Activated naive CD4-positive, alpha-beta T cell treated with anti-CD3 and anti-CD28 coated beads, Interleukin-2, amount 10 ng/mL, durations not matched to agents 7 days and 5 days (primary cell): ENCODE data around the gene PDZRN3.

ENCODE experiments used
- CTCF ChIA-PET: fragments of 350-600 bp; sonication (Branson Sonifier 250); formaldehyde crosslinking; loops from one replicate; lab custom pipeline; 2021; ENCODE audit warnings: antibody characterized with exemption; lab: Charles Lee
- DNase-seq: peaks from one replicate; pipeline ENCODE4 v3.0.0-alpha.2; 2020
- H3K27ac Mint-ChIP-seq: one replicate; pipeline ENCODE4 v1.8.0; 2021; ENCODE audit warnings: mild to moderate bottlenecking, moderate library complexity, mixed read lengths
- H3K27me3 Mint-ChIP-seq: one replicate; pipeline ENCODE4 v1.8.0; 2021; ENCODE audit warnings: mild to moderate bottlenecking, mixed read lengths
- H3K36me3 Mint-ChIP-seq: one replicate; pipeline ENCODE4 v1.8.0; 2021; ENCODE audit warnings: mixed read lengths
- H3K4me1 Mint-ChIP-seq: one replicate; pipeline ENCODE4 v1.8.0; 2021; ENCODE audit warnings: mixed read lengths
- H3K4me3 Mint-ChIP-seq: one replicate; pipeline ENCODE4 v1.8.0; 2021; ENCODE audit warnings: mild to moderate bottlenecking, moderate library complexity, mixed read lengths
- H3K9me3 Mint-ChIP-seq: one replicate; pipeline ENCODE4 v1.8.0; 2021; ENCODE audit warnings: mixed read lengths

Gene PDZRN3

DNA sequence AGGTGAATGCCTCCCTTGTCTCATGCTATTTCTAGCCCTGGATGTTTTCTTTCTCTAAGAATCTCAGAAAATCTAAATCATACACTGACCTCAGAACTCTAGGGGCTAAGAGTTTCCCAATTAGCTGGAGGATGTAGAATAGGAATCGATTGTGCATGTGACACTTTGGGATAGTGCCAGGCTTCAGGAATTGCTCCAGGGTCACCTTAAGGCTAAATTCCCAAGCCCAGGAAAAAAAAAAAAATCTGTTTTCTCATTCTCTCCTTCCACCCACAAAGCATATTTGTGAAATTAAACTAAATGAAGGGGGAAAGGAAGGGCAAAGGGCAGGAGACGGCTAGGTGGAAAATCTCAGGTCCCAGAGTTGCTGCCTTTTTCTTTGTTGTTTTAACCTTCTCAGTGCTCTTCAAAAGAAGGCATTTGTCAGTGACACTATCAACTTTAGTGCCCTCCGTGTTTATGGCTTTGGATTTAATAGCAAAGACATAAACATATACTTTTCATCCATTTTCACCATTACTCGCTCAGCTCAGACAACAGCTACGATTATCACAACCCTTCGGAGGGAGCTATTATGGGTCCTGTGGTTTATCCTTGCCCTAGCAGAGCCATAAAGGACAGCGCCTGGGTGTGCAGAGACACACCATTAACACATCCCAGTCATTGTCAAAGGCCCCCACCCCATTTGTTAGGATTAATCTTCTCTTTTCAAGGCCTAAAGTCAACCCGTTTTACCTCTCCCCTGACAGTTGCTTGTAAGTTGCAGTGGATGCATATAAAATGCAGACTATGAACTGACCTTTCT lies 271.7 kb downstream of the PDZRN3 start:
- no peaks in the 10 kb centered on the region for H3K4me1 Mint-ChIP-seq
- no peak overlapping the region for H3K27ac Mint-ChIP-seq
- no peaks in the 10 kb centered on the region for H3K36me3 Mint-ChIP-seq
- H3K27me3 Mint-ChIP-seq = no peaks in the 10 kb centered on the region
- peaks cover 3% of the 10 kb centered on the region for H3K9me3 Mint-ChIP-seq
- CTCF ChIA-PET = no interaction called here
- no peak overlapping the region for H3K4me3 Mint-ChIP-seq
- no peak for DNase-seq

DNA sequence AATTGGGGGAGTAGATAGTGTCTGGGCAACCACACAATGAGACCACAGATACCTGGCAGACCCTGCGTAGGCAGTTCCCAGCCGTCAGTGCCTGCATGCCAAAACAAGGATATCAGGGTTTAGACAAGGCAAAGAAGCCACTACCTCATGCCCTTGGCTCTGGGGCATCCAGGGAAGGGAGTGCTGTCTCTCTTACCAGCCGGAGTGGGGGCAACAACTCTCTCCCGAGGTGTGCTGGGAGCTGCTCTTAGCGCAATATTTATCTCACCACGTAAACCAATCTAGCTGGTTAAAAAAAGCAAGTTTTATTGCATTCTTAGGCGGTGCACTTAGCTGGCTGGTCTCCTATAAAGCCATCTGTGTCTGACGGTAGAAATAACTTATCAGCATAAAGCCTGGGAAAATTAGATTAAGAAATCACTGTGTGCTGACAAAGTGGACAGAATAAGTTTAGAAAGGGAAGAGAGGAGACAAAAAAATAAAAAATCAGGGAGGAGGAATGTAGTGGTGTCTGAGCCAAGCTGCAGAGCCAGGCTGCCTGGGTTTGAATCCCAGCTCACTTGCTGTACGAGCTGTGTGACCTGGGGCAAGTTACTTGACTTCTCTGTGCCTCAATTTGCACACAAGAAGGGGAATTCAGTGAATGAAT lies 273.2 kb downstream of the PDZRN3 start:
- Mint-ChIP-seq H3K4me1 (no peaks in the 10 kb centered on the region), H3K27me3 (no peaks in the 10 kb centered on the region), H3K36me3 (no peaks in the 10 kb centered on the region), H3K4me3 (no peak overlapping the region), H3K27ac (no peak overlapping the region), H3K9me3 (no peaks in the 10 kb centered on the region)
- CTCF ChIA-PET = no interaction called here
- no peak for DNase-seq

DNA sequence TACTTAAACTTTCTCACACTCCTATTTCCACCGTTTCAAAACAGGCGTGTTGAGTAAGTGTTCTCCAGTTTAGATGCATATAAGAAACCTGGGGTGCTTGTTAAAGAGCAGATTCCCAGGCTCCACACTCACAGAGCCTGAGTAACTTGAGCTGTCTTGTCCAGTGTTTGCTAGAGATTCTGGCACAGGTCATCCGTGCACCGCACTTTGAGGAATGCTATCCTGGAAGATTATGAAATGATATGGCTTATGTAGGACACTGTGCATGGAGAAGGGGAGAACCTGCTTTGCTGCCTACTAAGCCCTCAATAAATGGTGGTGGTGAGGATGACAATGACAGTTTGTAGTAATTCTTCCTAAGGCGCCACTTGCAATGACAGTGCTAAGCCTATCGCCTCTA lies 273.7 kb downstream of the PDZRN3 start:
- Mint-ChIP-seq H3K27ac (no peak overlapping the region), H3K9me3 (no peaks in the 10 kb centered on the region), H3K27me3 (no peaks in the 10 kb centered on the region), H3K4me3 (no peak overlapping the region), H3K4me1 (no peaks in the 10 kb centered on the region), H3K36me3 (no peaks in the 10 kb centered on the region)
- DNase-seq = no peak
- CTCF ChIA-PET = interaction anchor here (0.6 kb wide), 1 partner anchor 171 kb away, joined by 4 read pairs; no protein-coding TSS in a partner anchor

DNA sequence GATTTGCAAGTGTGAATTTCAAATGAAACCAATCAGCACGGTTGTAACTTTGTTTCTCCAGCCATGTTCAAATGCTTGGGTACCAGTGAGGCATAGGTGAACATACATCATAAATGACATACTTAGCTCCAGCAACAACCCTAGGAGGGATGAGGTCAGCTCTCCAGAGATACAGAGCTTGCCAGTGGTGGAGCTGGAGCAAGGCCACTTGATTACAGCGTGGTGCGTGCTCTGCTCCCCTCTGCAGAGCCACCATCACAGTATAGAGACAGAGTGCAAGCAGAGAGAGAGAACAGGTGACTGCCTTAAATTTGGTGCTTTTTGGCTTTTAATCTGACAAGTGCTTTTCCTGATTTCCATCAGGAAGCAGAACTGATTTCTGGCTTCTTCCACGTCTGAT lies 275.1 kb downstream of the PDZRN3 start:
- Mint-ChIP-seq H3K4me3 (no peak overlapping the region), H3K9me3 (no peaks in the 10 kb centered on the region), H3K4me1 (no peaks in the 10 kb centered on the region), H3K27ac (no peak overlapping the region), H3K36me3 (no peaks in the 10 kb centered on the region), H3K27me3 (no peaks in the 10 kb centered on the region)
- CTCF ChIA-PET = no interaction called here
- DNase-seq = no peak

DNA sequence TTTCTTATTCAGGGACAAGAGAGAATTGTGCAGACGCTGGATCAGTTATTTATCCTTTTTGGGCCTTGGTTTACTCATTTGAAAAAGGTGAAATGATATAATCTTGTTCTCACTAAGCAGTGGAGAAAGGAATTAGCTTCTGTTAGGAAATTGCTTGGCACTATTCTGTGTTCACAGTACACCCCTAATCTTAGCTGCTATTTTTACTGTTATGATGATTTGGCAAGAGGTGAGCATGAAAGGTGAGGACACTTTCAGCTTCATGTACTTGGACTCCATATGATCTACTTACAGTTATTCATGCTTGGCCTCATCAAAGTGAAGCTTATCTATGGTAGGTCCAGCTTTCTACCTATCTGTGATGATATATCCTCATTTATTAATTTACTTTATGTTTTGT lies 282.7 kb downstream of the PDZRN3 start:
- no peak overlapping the region for H3K27ac Mint-ChIP-seq
- no peaks in the 10 kb centered on the region for H3K27me3 Mint-ChIP-seq
- H3K4me1 Mint-ChIP-seq = no peaks in the 10 kb centered on the region
- no peaks in the 10 kb centered on the region for H3K36me3 Mint-ChIP-seq
- no peak overlapping the region for H3K4me3 Mint-ChIP-seq
- DNase-seq = no peak
- peaks cover 2% of the 10 kb centered on the region for H3K9me3 Mint-ChIP-seq
- CTCF ChIA-PET = no interaction called here

DNA sequence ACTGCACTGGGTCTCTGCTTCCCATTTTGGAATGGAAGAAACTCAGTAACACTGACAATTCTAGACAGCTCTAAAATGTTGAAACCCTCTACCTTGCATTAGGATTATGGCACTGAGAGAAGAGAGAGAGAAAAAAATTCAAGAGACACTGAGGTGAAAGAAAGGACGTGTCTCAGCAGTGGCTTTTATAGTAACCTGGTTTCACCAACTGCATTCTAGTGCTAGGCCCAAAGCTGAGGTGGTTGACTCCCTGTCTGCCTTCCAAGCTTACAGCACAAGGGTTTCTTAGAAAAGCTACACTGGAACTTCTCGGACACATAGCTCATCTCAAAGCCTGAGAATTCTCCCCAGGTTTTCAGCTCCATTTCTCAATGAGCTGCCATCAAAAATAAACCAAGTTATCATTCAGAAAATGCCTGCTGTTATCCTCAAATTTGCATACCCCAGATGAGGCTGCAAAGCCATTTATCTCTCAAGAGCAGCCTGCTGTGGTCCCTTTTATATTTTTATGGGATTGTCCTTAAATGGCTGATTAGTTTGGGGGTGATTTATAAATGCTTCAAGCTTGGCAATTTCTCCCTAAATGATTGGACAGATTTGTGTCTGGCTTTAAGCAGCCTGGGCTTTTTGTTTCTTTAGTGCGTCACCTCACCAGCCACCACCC lies 283.3 kb downstream of the PDZRN3 start:
- H3K36me3 Mint-ChIP-seq = no peaks in the 10 kb centered on the region
- CTCF ChIA-PET = no interaction called here
- peaks cover 2% of the 10 kb centered on the region for H3K9me3 Mint-ChIP-seq
- no peaks in the 10 kb centered on the region for H3K4me1 Mint-ChIP-seq
- H3K27me3 Mint-ChIP-seq = no peaks in the 10 kb centered on the region
- DNase-seq = no peak
- H3K4me3 Mint-ChIP-seq = no peak overlapping the region
- no peak overlapping the region for H3K27ac Mint-ChIP-seq

DNA sequence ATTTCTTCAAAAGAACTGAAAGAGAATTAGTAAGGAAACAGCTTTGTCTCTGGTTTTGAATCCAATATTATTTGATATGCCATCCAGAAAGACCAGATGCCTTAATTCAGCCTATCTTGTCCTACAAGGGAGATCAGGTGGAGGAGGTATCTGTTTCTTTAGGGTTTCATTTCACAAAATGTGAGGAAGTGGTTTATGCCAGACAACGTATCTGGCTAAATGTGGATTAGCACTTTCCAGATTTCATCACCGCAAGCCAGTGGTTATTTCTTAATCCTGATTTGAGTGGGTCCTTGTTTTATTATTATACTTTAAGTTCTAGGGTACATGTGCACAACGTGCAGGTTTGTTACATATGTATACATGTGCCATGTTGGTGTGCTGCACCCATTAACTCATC lies 292.2 kb downstream of the PDZRN3 start:
- H3K27ac Mint-ChIP-seq = no peak overlapping the region
- no peaks in the 10 kb centered on the region for H3K9me3 Mint-ChIP-seq
- no peak overlapping the region for H3K4me3 Mint-ChIP-seq
- H3K36me3 Mint-ChIP-seq = no peaks in the 10 kb centered on the region
- no peaks in the 10 kb centered on the region for H3K27me3 Mint-ChIP-seq
- DNase-seq = no peak
- CTCF ChIA-PET = no interaction called here
- no peaks in the 10 kb centered on the region for H3K4me1 Mint-ChIP-seq
